HepG2 (cell line): Measurements from ENCODE around the gene SEPTIN10.

Experiments used
- ELF3 ChIP-seq: IDR thresholded peaks from 2 replicates; pipeline ENCODE4 v1.6.1; 2016; ENCODE audit warnings: missing genetic modification reagents, missing compliant biosample characterization
- IKZF1 ChIP-seq: fragments of 450-650 bp; IDR thresholded peaks from 2 replicates; pipeline ENCODE4 v1.7.1; 2016
- RAD21 ChIP-seq: fragments of 450-650 bp; formaldehyde crosslinking; IDR thresholded peaks from 2 replicates; pipeline ENCODE4 v1.5.0; 2020; ENCODE audit warnings: mild to moderate bottlenecking
- ZNF33A ChIP-seq: sonication (generic); formaldehyde crosslinking; IDR thresholded peaks from 2 replicates; pipeline ENCODE4 v1.5.1; 2020; ENCODE audit warnings: missing genetic modification reagents, mild to moderate bottlenecking, moderate library complexity, borderline replicate concordance
- ZNF343 ChIP-seq: sonication (generic); formaldehyde crosslinking; IDR thresholded peaks from 2 replicates; pipeline ENCODE4 v1.4.0; 2020; ENCODE audit warnings: mild to moderate bottlenecking, missing genetic modification reagents

DNA sequence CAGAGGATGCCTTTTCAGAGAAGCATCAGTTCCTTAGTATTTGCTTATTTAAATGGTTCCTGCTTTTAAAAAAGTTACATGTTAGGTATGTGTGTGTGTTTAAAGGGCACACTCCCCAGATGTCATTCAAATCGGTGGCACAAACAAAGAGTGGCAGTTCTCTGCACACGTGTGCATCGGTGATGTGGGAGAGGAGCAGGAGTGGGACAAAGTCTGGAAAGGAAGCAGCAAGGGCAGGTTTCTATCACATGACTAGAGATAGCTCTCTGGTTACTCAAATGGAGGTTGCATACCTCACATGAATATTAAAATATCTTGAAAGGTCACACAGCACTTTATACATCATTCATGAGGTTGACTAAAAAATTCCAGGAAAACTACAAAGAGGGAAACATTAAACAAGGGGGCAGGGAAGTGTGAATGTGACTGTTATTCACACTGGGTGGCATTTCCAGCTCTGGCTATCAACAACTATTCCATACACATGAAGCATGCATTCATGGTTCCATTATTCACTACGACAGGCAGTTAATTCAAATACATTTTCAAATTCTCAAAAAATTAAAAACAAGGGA is 64.7 kb downstream of the SEPTIN10 start:
- TF ChIP-seq IKZF1 (no peak), ZNF33A (CRISPR knock-in tag) (no peak), ELF3 (CRISPR knock-in tag) (no peak), RAD21 (no peak), ZNF343 (CRISPR knock-in tag) (no peak)
